ENCODE measurements around the gene TRIOBP. TPM values are rescaled to one million over a fixed set of nuclear protein-coding genes. Genes with fewer than 3 reads are reported as not detected.

The TRIOBP gene
- total RNA-seq, 1 experiment from 2014 or later = 274 TPM

DNA sequence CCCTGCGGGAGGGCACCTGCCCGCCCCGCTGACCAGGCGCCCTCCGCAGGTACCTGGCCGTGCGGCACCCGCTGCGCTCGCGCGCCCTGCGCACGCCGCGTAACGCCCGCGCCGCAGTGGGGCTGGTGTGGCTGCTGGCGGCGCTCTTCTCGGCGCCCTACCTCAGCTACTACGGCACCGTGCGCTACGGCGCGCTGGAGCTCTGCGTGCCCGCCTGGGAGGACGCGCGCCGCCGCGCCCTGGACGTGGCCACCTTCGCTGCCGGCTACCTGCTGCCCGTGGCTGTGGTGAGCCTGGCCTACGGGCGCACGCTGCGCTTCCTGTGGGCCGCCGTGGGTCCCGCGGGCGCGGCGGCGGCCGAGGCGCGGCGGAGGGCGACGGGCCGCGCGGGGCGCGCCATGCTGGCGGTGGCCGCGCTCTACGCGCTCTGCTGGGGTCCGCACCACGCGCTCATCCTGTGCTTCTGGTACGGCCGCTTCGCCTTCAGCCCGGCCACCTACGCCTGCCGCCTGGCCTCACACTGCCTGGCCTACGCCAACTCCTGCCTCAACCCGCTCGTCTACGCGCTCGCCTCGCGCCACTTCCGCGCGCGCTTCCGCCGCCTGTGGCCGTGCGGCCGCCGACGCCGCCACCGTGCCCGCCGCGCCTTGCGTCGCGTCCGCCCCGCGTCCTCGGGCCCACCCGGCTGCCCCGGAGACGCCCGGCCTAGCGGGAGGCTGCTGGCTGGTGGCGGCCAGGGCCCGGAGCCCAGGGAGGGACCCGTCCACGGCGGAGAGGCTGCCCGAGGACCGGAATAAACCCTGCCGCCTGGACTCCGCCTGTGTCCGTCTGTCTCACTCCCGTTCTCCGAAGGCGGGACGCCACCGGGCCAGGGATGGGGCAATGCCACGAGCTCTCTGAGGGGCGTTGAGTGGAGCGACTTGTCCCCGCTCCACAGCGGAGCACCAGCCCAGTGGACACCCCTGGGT is 128.1 kb downstream of the TRIOBP start:
- no peak for DNase-seq (ENCODE audit: low read depth)
- in situ Hi-C loops (cut with HindIII; ENCODE audit: low pct_unique_long_range_greater_than_20kb, low sequenced_read_pairs) = no loop called here

Other genes starting within 250 kb of the TRIOBP start
- 0.46 and 0.54 TPM in 2 replicates for gene MFNG, start 210.7 kb upstream of the TRIOBP start, total RNA-seq (2014; rRNA removed; shearing (Covaris generic); ENCODE audit: low replicate concordance)
- gene CARD10, start 177.6 kb upstream of the TRIOBP start, total RNA-seq (2014; rRNA removed; shearing (Covaris generic); ENCODE audit: low replicate concordance) = 47.3 and 58.6 TPM in 2 replicates
- gene CDC42EP1, start 136.6 kb upstream of the TRIOBP start, total RNA-seq (2014; rRNA removed; shearing (Covaris generic); ENCODE audit: low replicate concordance) = 8.9 and 9.1 TPM in 2 replicates
- not detected in 2 replicates for gene LGALS2, start 117.0 kb upstream of the TRIOBP start, total RNA-seq (2014; rRNA removed; shearing (Covaris generic); ENCODE audit: low replicate concordance)
- gene GGA1, start 88.2 kb upstream of the TRIOBP start, total RNA-seq (2014; rRNA removed; shearing (Covaris generic); ENCODE audit: low replicate concordance) = 43.4 and 52.0 TPM in 2 replicates
- gene SH3BP1, start 57.4 kb upstream of the TRIOBP start, total RNA-seq (2014; rRNA removed; shearing (Covaris generic); ENCODE audit: low replicate concordance) = 1.2 and 3.2 TPM in 2 replicates
- 51.9 and 75.8 TPM in 2 replicates for gene PDXP, start 38.3 kb upstream of the TRIOBP start, total RNA-seq (2014; rRNA removed; shearing (Covaris generic); ENCODE audit: low replicate concordance)
- 5,023 and 5,137 TPM in 2 replicates for gene LGALS1, start 21.4 kb upstream of the TRIOBP start, total RNA-seq (2014; rRNA removed; shearing (Covaris generic); ENCODE audit: low replicate concordance)
- gene NOL12, start 10.7 kb upstream of the TRIOBP start, total RNA-seq (2014; rRNA removed; shearing (Covaris generic); ENCODE audit: low replicate concordance) = 70.5 and 107 TPM in 2 replicates
- 33.4 and 42.3 TPM in 2 replicates for gene GCAT, start 110.9 kb downstream of the TRIOBP start, total RNA-seq (2014; rRNA removed; shearing (Covaris generic); ENCODE audit: low replicate concordance)
- gene GALR3, start 126.3 kb downstream of the TRIOBP start, total RNA-seq (2014; rRNA removed; shearing (Covaris generic); ENCODE audit: low replicate concordance) = not detected in 2 replicates
- 54.0 and 62.0 TPM in 2 replicates for gene ANKRD54, start 147.3 kb downstream of the TRIOBP start, total RNA-seq (2014; rRNA removed; shearing (Covaris generic); ENCODE audit: low replicate concordance)
- gene EIF3L, start 152.4 kb downstream of the TRIOBP start, total RNA-seq (2014; rRNA removed; shearing (Covaris generic); ENCODE audit: low replicate concordance) = 475 and 492 TPM in 2 replicates
- gene MICALL1, start 209.2 kb downstream of the TRIOBP start, total RNA-seq (2014; rRNA removed; shearing (Covaris generic); ENCODE audit: low replicate concordance) = 12.5 and 25.7 TPM in 2 replicates